Type B pancreatic cell (in vitro differentiated cells): ENCODE measurements around the gene STK36. TPM values are rescaled to one million over a fixed set of nuclear protein-coding genes. Genes with fewer than 3 reads are reported as not detected.

Experiments
- DNase-seq: peaks from one replicate; pipeline ENCODE4 v3.0.0; 2021; ENCODE audit warnings: mixed read lengths; ENCODE audit not compliant: unreplicated experiment; ENCODE audit errors: extremely low spot score
- H3K27ac Mint-ChIP-seq: 2 replicates; pipeline ENCODE4 v1.8.0; 2021; ENCODE audit warnings: mild to moderate bottlenecking, mixed read lengths
- H3K27me3 Mint-ChIP-seq: 2 replicates; pipeline ENCODE4 v1.8.0; 2021; ENCODE audit warnings: mixed read lengths
- H3K36me3 Mint-ChIP-seq: 2 replicates; pipeline ENCODE4 v1.8.0; 2021; ENCODE audit warnings: mixed read lengths
- H3K4me1 Mint-ChIP-seq: one replicate; pipeline ENCODE4 v1.8.0; 2021; ENCODE audit warnings: mixed read lengths; ENCODE audit not compliant: unreplicated experiment
- H3K4me3 Mint-ChIP-seq: 2 replicates; pipeline ENCODE4 v1.8.0; 2021; ENCODE audit warnings: mild to moderate bottlenecking, mixed read lengths
- H3K9me3 Mint-ChIP-seq: 2 replicates; pipeline ENCODE4 v1.8.0; 2021; ENCODE audit warnings: mixed read lengths
- total RNA-seq: library from RNA; stranded (reverse); gene quantifications from 2 replicates; pipeline ENCODE4 v1.2.1, GENCODE V29; 2021; ENCODE audit warnings: low replicate concordance
- TF ChIP-seq, protein P1 (sequence below): fragments of 200-600 bp; sonication (generic); conservative IDR thresholded peaks from 2 replicates; pipeline ENCODE4 v1.5.0; 2021; ENCODE audit warnings: antibody characterized with exemption, mild to moderate bottlenecking

STK36 gene
- total RNA-seq, 1 donor from 2014 or later: 102 TPM

DNA sequence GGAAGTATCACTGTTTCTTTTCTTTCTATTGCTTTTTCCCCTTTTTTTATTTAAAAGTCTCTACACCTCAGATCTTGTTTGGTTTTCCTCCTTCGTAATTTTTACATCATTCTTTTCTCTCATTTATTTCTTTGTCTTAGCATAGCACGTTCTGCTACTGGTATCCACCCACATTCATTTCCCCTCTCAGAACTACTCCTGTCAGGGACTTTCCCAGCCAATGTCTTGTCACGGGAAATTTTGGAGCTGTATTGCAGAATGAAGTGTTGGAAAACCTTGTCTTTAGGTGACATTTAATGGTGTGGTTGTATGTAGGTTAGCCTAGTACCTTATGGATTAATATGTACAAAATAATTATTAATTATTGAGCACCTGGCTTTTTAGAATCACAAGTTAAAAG, 72.7 kb downstream of the STK36 start:
- peaks cover 8% of the 10 kb centered on the region for H3K4me1 Mint-ChIP-seq
- H3K27ac Mint-ChIP-seq: no peak overlapping the region
- TF ChIP-seq, protein P1, sequence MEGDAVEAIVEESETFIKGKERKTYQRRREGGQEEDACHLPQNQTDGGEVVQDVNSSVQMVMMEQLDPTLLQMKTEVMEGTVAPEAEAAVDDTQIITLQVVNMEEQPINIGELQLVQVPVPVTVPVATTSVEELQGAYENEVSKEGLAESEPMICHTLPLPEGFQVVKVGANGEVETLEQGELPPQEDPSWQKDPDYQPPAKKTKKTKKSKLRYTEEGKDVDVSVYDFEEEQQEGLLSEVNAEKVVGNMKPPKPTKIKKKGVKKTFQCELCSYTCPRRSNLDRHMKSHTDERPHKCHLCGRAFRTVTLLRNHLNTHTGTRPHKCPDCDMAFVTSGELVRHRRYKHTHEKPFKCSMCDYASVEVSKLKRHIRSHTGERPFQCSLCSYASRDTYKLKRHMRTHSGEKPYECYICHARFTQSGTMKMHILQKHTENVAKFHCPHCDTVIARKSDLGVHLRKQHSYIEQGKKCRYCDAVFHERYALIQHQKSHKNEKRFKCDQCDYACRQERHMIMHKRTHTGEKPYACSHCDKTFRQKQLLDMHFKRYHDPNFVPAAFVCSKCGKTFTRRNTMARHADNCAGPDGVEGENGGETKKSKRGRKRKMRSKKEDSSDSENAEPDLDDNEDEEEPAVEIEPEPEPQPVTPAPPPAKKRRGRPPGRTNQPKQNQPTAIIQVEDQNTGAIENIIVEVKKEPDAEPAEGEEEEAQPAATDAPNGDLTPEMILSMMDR: no peak
- peaks cover 50% of the 10 kb centered on the region for H3K36me3 Mint-ChIP-seq
- no peaks in the 10 kb centered on the region for H3K27me3 Mint-ChIP-seq
- no peak overlapping the region for H3K4me3 Mint-ChIP-seq
- DNase-seq: no peak
- no peaks in the 10 kb centered on the region for H3K9me3 Mint-ChIP-seq

DNA sequence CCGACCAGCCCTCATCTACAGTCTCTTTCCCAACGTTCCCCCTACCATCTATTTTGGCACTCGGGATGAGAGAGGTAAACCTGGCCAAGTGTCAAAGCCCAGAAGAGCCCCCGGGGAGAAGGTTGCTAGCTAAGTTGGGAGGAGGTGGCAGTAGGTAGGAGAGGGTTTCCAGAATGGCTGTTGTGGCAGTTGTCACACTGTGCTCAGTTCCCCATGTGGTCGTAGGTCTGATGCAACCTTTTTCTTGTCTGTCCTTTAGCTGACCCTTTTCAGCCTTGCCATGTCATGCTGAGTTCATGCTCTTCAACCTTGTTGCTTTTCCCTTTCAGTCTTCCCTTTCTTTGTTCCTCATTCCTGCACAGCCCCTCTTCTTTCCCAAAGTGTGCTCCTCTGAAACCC, 73.3 kb downstream of the STK36 start:
- TF ChIP-seq, protein P1: no peak
- H3K27ac Mint-ChIP-seq: no peak overlapping the region
- H3K4me3 Mint-ChIP-seq: no peak overlapping the region
- no peaks in the 10 kb centered on the region for H3K27me3 Mint-ChIP-seq
- H3K9me3 Mint-ChIP-seq: no peaks in the 10 kb centered on the region
- H3K36me3 Mint-ChIP-seq: peaks cover 46% of the 10 kb centered on the region
- peaks cover 8% of the 10 kb centered on the region for H3K4me1 Mint-ChIP-seq
- no peak for DNase-seq

DNA sequence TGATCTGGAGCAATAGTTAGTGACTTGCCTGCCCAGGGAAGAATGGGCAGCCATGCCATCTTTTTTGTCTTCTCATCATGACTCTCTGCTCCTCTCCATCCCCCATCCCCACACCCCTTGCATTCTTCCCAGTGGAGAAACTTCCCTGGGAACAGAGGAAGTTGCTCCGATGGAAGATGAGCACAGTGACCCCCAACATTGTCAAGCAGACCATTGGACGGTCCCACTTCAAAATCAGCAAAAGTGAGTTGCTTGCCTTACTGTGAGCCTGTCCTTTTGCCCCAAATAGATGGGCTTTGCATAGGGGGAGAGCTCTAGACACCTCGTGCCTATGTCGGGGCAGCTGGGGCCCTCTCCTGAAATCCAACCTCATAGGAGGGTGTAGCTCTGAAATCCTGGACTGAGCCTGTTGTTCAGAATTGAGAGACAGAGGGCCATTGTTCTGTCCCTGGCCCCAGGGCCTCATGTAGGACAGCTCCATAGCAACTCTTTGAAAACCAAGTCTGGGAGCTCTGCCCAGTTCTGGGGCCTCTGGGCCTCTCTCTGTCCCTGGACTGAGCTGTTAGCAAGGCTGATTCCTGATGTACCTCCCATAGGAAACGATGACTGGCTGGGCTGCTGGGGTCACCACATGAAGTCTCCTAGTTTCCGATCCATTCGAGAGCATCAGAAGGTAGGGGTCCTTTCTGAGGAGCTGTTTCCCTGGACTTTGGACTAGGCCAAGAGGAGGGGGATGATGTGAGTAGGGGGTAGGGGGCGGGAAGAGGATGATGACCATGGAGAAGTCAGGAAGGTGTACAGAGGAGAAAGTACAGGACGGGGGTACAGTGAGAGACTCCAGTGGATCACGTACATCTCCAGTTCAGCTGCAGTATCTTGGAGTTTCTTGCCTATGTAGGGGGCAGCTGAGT, 73.9 kb downstream of the STK36 start:
- TF ChIP-seq, protein P1: no peak
- Mint-ChIP-seq H3K9me3 (no peaks in the 10 kb centered on the region), H3K36me3 (peaks cover 48% of the 10 kb centered on the region), H3K4me3 (no peak overlapping the region), H3K4me1 (peaks cover 8% of the 10 kb centered on the region), H3K27me3 (no peaks in the 10 kb centered on the region), H3K27ac (no peak overlapping the region)
- no peak for DNase-seq

DNA sequence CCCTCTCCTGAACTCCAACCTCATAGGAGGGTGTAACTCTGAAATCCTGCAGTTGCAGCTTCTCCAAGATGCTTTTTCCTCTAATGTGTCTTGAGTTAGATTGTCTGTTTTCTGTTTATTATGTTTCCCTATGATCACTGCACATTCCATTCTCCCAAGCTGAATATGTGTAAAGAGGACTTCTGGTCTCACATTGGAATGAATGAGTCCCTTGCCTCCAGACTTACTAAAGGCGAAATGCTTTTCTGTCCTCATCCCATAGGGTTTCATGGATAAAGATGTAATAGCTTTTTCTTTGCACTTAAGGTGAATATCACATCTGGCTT, 74.5 kb downstream of the STK36 start:
- TF ChIP-seq, protein P1: no peak
- Mint-ChIP-seq H3K27ac (no peak overlapping the region), H3K27me3 (no peaks in the 10 kb centered on the region), H3K9me3 (no peaks in the 10 kb centered on the region), H3K4me1 (peaks cover 8% of the 10 kb centered on the region), H3K4me3 (no peak overlapping the region), H3K36me3 (peaks cover 49% of the 10 kb centered on the region)
- no peak for DNase-seq

DNA sequence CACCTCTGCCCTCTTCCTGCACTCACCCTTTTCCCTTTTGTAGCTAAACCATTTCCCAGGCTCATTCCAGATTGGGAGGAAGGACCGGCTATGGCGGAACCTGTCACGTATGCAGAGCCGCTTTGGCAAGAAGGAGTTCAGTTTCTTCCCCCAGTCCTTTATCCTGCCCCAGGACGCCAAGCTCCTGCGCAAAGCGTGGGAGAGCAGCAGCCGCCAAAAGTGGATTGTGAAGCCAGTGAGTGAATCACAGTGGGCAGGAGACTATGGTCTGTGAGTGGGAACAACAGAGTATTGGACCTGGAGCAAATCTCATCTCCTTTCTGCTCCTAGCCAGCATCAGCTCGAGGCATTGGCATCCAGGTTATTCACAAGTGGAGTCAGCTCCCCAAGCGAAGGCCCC, 75.1 kb downstream of the STK36 start:
- no peak overlapping the region for H3K27ac Mint-ChIP-seq
- H3K9me3 Mint-ChIP-seq: no peaks in the 10 kb centered on the region
- H3K36me3 Mint-ChIP-seq: peaks cover 51% of the 10 kb centered on the region
- no peak for DNase-seq
- peaks cover 8% of the 10 kb centered on the region for H3K4me1 Mint-ChIP-seq
- H3K4me3 Mint-ChIP-seq: no peak overlapping the region
- H3K27me3 Mint-ChIP-seq: no peaks in the 10 kb centered on the region
- TF ChIP-seq, protein P1: no peak
